ENCODE results near the gene STPG2. TPM values are rescaled to one million over a fixed set of nuclear protein-coding genes. Genes with fewer than 3 reads are reported as not detected.

The STPG2 gene
- total and polyA plus RNA-seq, 4 donors = 0.05 to 0.67 (median 0.28) TPM; not detected in 1

GRCh38 chr4:97585274-97585673, 558.0 kb downstream of the STPG2 start:
- Histone ChIP-seq H3K4me3 (ENCODE audit: low read depth in 1 of 3, low read length in 3 of 3) (no peak overlapping the region), H3K27me3 (ENCODE audit: control insufficient read depth in 4 of 4, insufficient read depth in 4 of 4, low read length in 3 of 4) (no peaks in the 10 kb centered on the region), H3K4me1 (ENCODE audit: control insufficient read depth in 4 of 4, insufficient read depth in 4 of 4, low read length in 3 of 4) (no peaks in the 10 kb centered on the region), H3K9me3 (ENCODE audit: control insufficient read depth in 4 of 4, low read length in 3 of 4) (no peaks in the 10 kb centered on the region), H3K27ac (ENCODE audit: low read depth in 1 of 2, low read length in 2 of 2) (no peak overlapping the region), H3K9ac (ENCODE audit: low read depth in 1 of 2, low read length in 2 of 2) (no peak overlapping the region), H3K36me3 (ENCODE audit: control insufficient read depth in 4 of 4, insufficient read depth in 3 of 4, low read depth in 1 of 4, low read length in 3 of 4) (no peaks in the 10 kb centered on the region)
- no peak for DNase-seq (ENCODE audit: low spot score)
- TF ChIP-seq ZBTB33 (IDR thresholded peaks at IDR 0.05) (no peak), YY1 (IDR thresholded peaks at IDR 0.05) (no peak), TAF1 (conservative IDR thresholded peaks at IDR 0.05) (no peak), FOXA1 (IDR thresholded peaks at IDR 0.05) (no peak), NR2F2 (IDR thresholded peaks at IDR 0.05) (no peak), HNF4G (IDR thresholded peaks at IDR 0.05) (no peak), SP1 (IDR thresholded peaks at IDR 0.05) (no peak), ATF3 (IDR thresholded peaks at IDR 0.05) (no peak), FOXA2 (IDR thresholded peaks at IDR 0.05) (no peak)
- TF ChIP-seq, protein P1, sequence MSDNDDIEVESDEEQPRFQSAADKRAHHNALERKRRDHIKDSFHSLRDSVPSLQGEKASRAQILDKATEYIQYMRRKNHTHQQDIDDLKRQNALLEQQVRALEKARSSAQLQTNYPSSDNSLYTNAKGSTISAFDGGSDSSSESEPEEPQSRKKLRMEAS (IDR thresholded peaks at IDR 0.05) = no peak
- TF ChIP-seq, protein P2, sequence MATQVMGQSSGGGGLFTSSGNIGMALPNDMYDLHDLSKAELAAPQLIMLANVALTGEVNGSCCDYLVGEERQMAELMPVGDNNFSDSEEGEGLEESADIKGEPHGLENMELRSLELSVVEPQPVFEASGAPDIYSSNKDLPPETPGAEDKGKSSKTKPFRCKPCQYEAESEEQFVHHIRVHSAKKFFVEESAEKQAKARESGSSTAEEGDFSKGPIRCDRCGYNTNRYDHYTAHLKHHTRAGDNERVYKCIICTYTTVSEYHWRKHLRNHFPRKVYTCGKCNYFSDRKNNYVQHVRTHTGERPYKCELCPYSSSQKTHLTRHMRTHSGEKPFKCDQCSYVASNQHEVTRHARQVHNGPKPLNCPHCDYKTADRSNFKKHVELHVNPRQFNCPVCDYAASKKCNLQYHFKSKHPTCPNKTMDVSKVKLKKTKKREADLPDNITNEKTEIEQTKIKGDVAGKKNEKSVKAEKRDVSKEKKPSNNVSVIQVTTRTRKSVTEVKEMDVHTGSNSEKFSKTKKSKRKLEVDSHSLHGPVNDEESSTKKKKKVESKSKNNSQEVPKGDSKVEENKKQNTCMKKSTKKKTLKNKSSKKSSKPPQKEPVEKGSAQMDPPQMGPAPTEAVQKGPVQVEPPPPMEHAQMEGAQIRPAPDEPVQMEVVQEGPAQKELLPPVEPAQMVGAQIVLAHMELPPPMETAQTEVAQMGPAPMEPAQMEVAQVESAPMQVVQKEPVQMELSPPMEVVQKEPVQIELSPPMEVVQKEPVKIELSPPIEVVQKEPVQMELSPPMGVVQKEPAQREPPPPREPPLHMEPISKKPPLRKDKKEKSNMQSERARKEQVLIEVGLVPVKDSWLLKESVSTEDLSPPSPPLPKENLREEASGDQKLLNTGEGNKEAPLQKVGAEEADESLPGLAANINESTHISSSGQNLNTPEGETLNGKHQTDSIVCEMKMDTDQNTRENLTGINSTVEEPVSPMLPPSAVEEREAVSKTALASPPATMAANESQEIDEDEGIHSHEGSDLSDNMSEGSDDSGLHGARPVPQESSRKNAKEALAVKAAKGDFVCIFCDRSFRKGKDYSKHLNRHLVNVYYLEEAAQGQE (IDR thresholded peaks at IDR 0.05) = no peak

GRCh38 chr4:97582890-97583289, 560.4 kb downstream of the STPG2 start:
- 73% methylated on average over 1 of the region's 1 CpG for WGBS
- H3K36me3 ChIP-seq (ENCODE audit: control insufficient read depth in 4 of 4, insufficient read depth in 3 of 4, low read depth in 1 of 4, low read length in 3 of 4) = no peaks in the 10 kb centered on the region
- no peaks in the 10 kb centered on the region for H3K27me3 ChIP-seq (ENCODE audit: control insufficient read depth in 4 of 4, insufficient read depth in 4 of 4, low read length in 3 of 4)
- no peak overlapping the region for H3K4me3 ChIP-seq (ENCODE audit: low read depth in 1 of 3, low read length in 3 of 3)
- H3K4me1 ChIP-seq (ENCODE audit: control insufficient read depth in 4 of 4, insufficient read depth in 4 of 4, low read length in 3 of 4) = no peaks in the 10 kb centered on the region
- no peaks in the 10 kb centered on the region for H3K9me3 ChIP-seq (ENCODE audit: control insufficient read depth in 4 of 4, low read length in 3 of 4)
- H3K27ac ChIP-seq (ENCODE audit: low read depth in 1 of 2, low read length in 2 of 2) = no peak overlapping the region
- TF ChIP-seq, protein P2 (IDR thresholded peaks at IDR 0.05) = no peak
- no peak for TF ChIP-seq HNF4A (conservative IDR thresholded peaks at IDR 0.05)
- H3K9ac ChIP-seq (ENCODE audit: low read depth in 1 of 2, low read length in 2 of 2) = no peak overlapping the region
- DNase-seq (ENCODE audit: low spot score) = no peak

Measured in liver (tissue), 9 donors.